Uterus (tissue), 4 donors: ENCODE data around the gene TMEM273. TPM values are rescaled to one million over a fixed set of nuclear protein-coding genes. Genes with fewer than 3 reads are reported as not detected.

Source experiments
- DNase-seq, 2 donors: peaks; one replicate each; pipeline ENCODE4 v3.0.0-alpha.2; 2019 to 2020
- H3K27ac ChIP-seq, 2 donors: fragments of 200-600 bp; sonication (generic); 1 replicate in 1 of 2; 2 replicates in 1 of 2; pipeline ENCODE4 v1.5.1; 2016 to 2018
- H3K27me3 ChIP-seq, 2 donors: fragments of 200-600 bp; sonication (generic); one replicate each; pipeline ENCODE4 v1.5.1; 2018 to 2019; ENCODE audit warnings: control low read depth in 1 of 2
- H3K36me3 ChIP-seq, 2 donors: fragments of 200-600 bp; sonication (generic); one replicate each; pipeline ENCODE4 v1.5.1; 2019; ENCODE audit warnings: control low read depth in 1 of 2
- H3K4me1 ChIP-seq, 2 donors: fragments of 200-600 bp; sonication (generic); one replicate each; pipeline ENCODE4 v1.5.1; 2018 to 2019; ENCODE audit warnings: control low read depth in 1 of 2
- H3K4me3 ChIP-seq, 2 donors: fragments of 200-600 bp; sonication (generic); 1 replicate in 1 of 2; 2 replicates in 1 of 2; pipeline ENCODE4 v1.5.1; 2018 to 2019; ENCODE audit warnings: mild to moderate bottlenecking in 1 of 2
- H3K9me3 ChIP-seq, 2 donors: fragments of 200-600 bp; sonication (generic); one replicate each; pipeline ENCODE4 v1.5.1; 2019; ENCODE audit warnings: control low read depth in 1 of 2
- CTCF ChIP-seq, 4 experiments: fragments of 200-600 bp in 2 of 4; fragments of 450-650 bp in 2 of 4; sonication (generic) in 2 of 4; IDR thresholded peaks; one replicate each; pipeline ENCODE4 v1.5.1; 2016 to 2019; ENCODE audit warnings: antibody characterized with exemption in 4 of 4, mild to moderate bottlenecking in 2 of 4, moderate library complexity in 1 of 4
- POLR2A ChIP-seq, 2 donors: fragments of 450-650 bp; IDR thresholded peaks; one replicate each; pipeline ENCODE4 v1.6.1; 2016; ENCODE audit warnings: antibody characterized with exemption in 2 of 2, mild to moderate bottlenecking in 1 of 2, moderate library complexity in 1 of 2
- intact Hi-C: fragments of 100-400 bp; cut with DNase I; formaldehyde crosslinking; loops from one replicate; pipeline ENCODE4 v1.15.1; 2023; ENCODE audit warnings: low total_unique reads
- total RNA-seq, 4 donors: library from RNA; depleted of rRNA in 3 of 4; stranded (reverse); fragments of >200 nt in 3 of 4; gene quantifications; one replicate each; pipeline versions ENCODE4 v1.1.0 to v1.2.4, GENCODE V29; 2014 to 2023
- donor health status: DM: yes; HTN: yes; CAD: no.

Gene TMEM273
- total RNA-seq, 4 donors from 2014 or later = 8.5 to 38.9 (median 14.7) TPM

GRCh38 chr10:49189422-49189821, 1.2 kb upstream of the TMEM273 start:
- no peak for DNase-seq
- H3K27me3 ChIP-seq = no peaks in the 10 kb centered on the region
- no peak overlapping the region for H3K4me3 ChIP-seq
- no peaks in the 10 kb centered on the region for H3K9me3 ChIP-seq
- H3K36me3 ChIP-seq = no peaks in the 10 kb centered on the region
- H3K4me1 ChIP-seq = no peaks in the 10 kb centered on the region
- intact Hi-C loops = no loop called here
- H3K27ac ChIP-seq = peak overlapping the region; percentile 24 to 68
- TF ChIP-seq CTCF (IDR thresholded peaks at IDR 0.05) = no peak

GRCh38 chr10:49187044-49187484, 1.1 kb downstream of the TMEM273 start:
- intact Hi-C loops = no loop called here
- Histone ChIP-seq H3K27ac (peak overlapping the region in 1 of 2 donors; percentile 68), H3K4me1 (no peaks in the 10 kb centered on the region), H3K36me3 (no peaks in the 10 kb centered on the region), H3K9me3 (no peaks in the 10 kb centered on the region), H3K27me3 (no peaks in the 10 kb centered on the region), H3K4me3 (no peak overlapping the region)
- TF ChIP-seq POLR2A (IDR thresholded peaks at IDR 0.05) = no peak
- no peak for TF ChIP-seq CTCF (IDR thresholded peaks at IDR 0.05)
- DNase-seq = no peak

GRCh38 chr10:49186613-49187012, 1.6 kb downstream of the TMEM273 start:
- Histone ChIP-seq H3K9me3 (no peaks in the 10 kb centered on the region), H3K4me1 (no peaks in the 10 kb centered on the region), H3K27me3 (no peaks in the 10 kb centered on the region), H3K27ac (no peak overlapping the region), H3K36me3 (no peaks in the 10 kb centered on the region), H3K4me3 (no peak overlapping the region)
- intact Hi-C loops = no loop called here
- no peak for DNase-seq
- TF ChIP-seq CTCF (IDR thresholded peaks at IDR 0.05) (no peak), POLR2A (IDR thresholded peaks at IDR 0.05) (no peak)

GRCh38 chr10:49185213-49185612, 3.0 kb downstream of the TMEM273 start:
- TF ChIP-seq CTCF (IDR thresholded peaks at IDR 0.05) (no peak), POLR2A (IDR thresholded peaks at IDR 0.05) (no peak)

GRCh38 chr10:49184642-49185111, 3.5 kb downstream of the TMEM273 start:
- TF ChIP-seq POLR2A (IDR thresholded peaks at IDR 0.05) (no peak), CTCF (IDR thresholded peaks at IDR 0.05) (no peak)
- Histone ChIP-seq H3K4me1 (no peaks in the 10 kb centered on the region), H3K4me3 (no peak overlapping the region), H3K36me3 (no peaks in the 10 kb centered on the region), H3K27ac (no peak overlapping the region), H3K27me3 (no peaks in the 10 kb centered on the region), H3K9me3 (no peaks in the 10 kb centered on the region)
- DNase-seq = no peak
- intact Hi-C loops = no loop called here

More at GRCh38 chr10:49185213-49185612, 3.0 kb downstream of the TMEM273 start:
- no peaks in the 10 kb centered on the region for H3K36me3 ChIP-seq
- DNase-seq = no peak
- intact Hi-C loops = no loop called here
- H3K27ac ChIP-seq = no peak overlapping the region
- no peaks in the 10 kb centered on the region for H3K9me3 ChIP-seq
- H3K27me3 ChIP-seq = no peaks in the 10 kb centered on the region
- no peaks in the 10 kb centered on the region for H3K4me1 ChIP-seq
- H3K4me3 ChIP-seq = no peak overlapping the region
